ENCODE results near the gene BRI3BP. TPM values are rescaled to one million over a fixed set of nuclear protein-coding genes. Genes with fewer than 3 reads are reported as not detected.

The BRI3BP gene
- total RNA-seq, 1 experiment from 2014 or later: 19.6 TPM

DNA sequence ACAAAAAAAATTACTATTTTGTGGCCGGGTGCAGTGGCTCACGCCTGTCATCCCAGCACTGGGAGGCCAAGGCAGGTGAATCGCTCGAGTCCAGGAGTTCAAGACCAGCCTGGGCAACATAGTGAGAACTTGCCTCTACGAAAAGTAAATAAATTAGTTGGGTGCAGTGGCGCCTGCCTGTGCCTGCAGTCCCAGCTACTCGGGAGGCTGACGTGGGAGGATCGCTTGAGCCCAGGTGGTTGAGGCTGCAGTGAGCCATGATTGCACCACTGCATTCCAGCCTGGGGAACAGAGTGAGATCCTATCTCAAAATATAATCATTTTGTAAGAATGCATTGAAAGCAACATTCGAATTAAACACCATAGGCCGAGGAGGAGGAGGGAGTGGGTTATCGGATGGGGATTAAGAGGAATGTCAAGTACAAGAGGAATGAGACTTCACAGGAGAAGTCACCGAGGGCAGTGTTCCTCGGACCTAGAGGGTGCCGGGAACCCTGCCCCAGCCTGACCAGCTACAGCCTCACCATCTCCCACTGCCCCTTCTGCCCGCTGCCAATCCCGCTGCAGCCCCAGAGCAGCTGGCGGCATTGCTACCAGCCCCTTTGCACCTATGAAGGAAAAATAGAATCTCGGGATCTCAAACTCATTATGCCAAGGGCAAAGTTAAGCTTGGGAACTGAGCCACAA is 39.2 kb downstream of the BRI3BP start:
- no peaks in the 10 kb centered on the region for H3K27me3 Mint-ChIP-seq (ENCODE audit: insufficient read depth, unreplicated experiment)
- ChIA-PET CTCF (no interaction called here), POLR2A (no interaction called here)
- Histone ChIP-seq H3K36me3 (ENCODE audit: control insufficient read depth, insufficient read depth, low read length) (no peaks in the 10 kb centered on the region), H3K9me3 (no peaks in the 10 kb centered on the region), H3K27me3 (replicated peaks; ENCODE audit: control insufficient read depth, insufficient read depth, low read length) (no peaks in the 10 kb centered on the region), H3K4me1 (no peaks in the 10 kb centered on the region), H3K4me3 (ENCODE audit: low read depth, low read length) (no peak overlapping the region)
- no peaks in the 10 kb centered on the region for H3K9me3 Mint-ChIP-seq (ENCODE audit: unreplicated experiment)
- no peak overlapping the region for H3K27ac Mint-ChIP-seq (ENCODE audit: unreplicated experiment)
- no peak for TF ChIP-seq CTCF (IDR thresholded peaks at IDR 0.05; ENCODE audit: insufficient read depth in 1 of 2, low read depth in 1 of 2, low read length in 1 of 2, severe bottlenecking in 1 of 2, unreplicated experiment in 1 of 2)
- no peaks in the 10 kb centered on the region for H3K36me3 Mint-ChIP-seq (ENCODE audit: insufficient read depth, unreplicated experiment)
- BruUV-seq (replicated peaks): no TSS peak
- DNase-seq: no peak
- H3K4me3 Mint-ChIP-seq (ENCODE audit: unreplicated experiment): no peak overlapping the region
- H3K4me1 Mint-ChIP-seq (ENCODE audit: low read depth, unreplicated experiment): no peaks in the 10 kb centered on the region
- intact Hi-C loops (cut with micrococcal nuclease; ENCODE audit: unreplicated experiment): no loop called here

DNA sequence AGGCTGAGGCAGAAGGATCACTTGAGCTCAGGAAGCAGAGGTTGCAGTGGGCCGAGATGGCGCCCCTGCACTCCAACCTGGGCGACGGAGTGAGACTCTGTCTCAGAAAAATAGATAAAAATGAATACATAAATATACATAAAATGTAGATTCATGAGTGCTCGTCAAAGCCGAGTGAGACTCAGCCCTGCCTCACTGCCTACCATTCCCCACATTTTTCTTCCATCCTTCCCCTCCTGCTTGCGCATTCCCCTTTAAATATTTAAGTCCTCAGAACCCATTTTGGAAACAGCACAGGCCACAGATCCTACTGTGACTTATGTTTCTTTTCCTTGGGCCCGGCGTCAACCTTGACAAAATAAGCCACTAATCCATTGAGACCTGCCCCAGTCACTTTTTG is 39.8 kb downstream of the BRI3BP start:
- intact Hi-C loops (cut with micrococcal nuclease; ENCODE audit: unreplicated experiment): no loop called here
- H3K27me3 ChIP-seq (replicated peaks; ENCODE audit: control insufficient read depth, insufficient read depth, low read length): no peaks in the 10 kb centered on the region
- Mint-ChIP-seq H3K4me3 (ENCODE audit: unreplicated experiment) (no peak overlapping the region), H3K27me3 (ENCODE audit: insufficient read depth, unreplicated experiment) (no peaks in the 10 kb centered on the region), H3K9me3 (ENCODE audit: unreplicated experiment) (no peaks in the 10 kb centered on the region), H3K36me3 (ENCODE audit: insufficient read depth, unreplicated experiment) (no peaks in the 10 kb centered on the region), H3K4me1 (ENCODE audit: low read depth, unreplicated experiment) (no peaks in the 10 kb centered on the region), H3K27ac (ENCODE audit: unreplicated experiment) (no peak overlapping the region)
- POLR2A ChIA-PET: no interaction called here
- CTCF ChIA-PET: no interaction called here
- H3K36me3 ChIP-seq (ENCODE audit: control insufficient read depth, insufficient read depth, low read length): no peaks in the 10 kb centered on the region
- TF ChIP-seq CTCF (IDR thresholded peaks at IDR 0.05; ENCODE audit: insufficient read depth in 1 of 2, low read depth in 1 of 2, low read length in 1 of 2, severe bottlenecking in 1 of 2, unreplicated experiment in 1 of 2): no peak
- H3K4me1 ChIP-seq: no peaks in the 10 kb centered on the region
- H3K4me3 ChIP-seq (ENCODE audit: low read depth, low read length): no peak overlapping the region
- no TSS peak for BruUV-seq (replicated peaks)
- no peaks in the 10 kb centered on the region for H3K9me3 ChIP-seq
- DNase-seq: no peak

- ChIA-PET POLR2A (no interaction called here), CTCF (interaction anchor here (0.5 to 1.3 kb wide), 4 partner anchors 10 to 173 kb away, joined by 3 to 12 read pairs (median 4); no protein-coding TSS in a partner anchor)
- Histone ChIP-seq H3K36me3 (ENCODE audit: control insufficient read depth, insufficient read depth, low read length) (no peaks in the 10 kb centered on the region), H3K4me1 (no peaks in the 10 kb centered on the region), H3K9me3 (no peaks in the 10 kb centered on the region), H3K4me3 (ENCODE audit: low read depth, low read length) (no peak overlapping the region), H3K27me3 (replicated peaks; ENCODE audit: control insufficient read depth, insufficient read depth, low read length) (no peaks in the 10 kb centered on the region)
- BruUV-seq (replicated peaks): no TSS peak
- DNase-seq: peak in 1 of 2 experiments; percentile 19
- no peaks in the 10 kb centered on the region for H3K36me3 Mint-ChIP-seq (ENCODE audit: insufficient read depth, unreplicated experiment)
- H3K9me3 Mint-ChIP-seq (ENCODE audit: unreplicated experiment): no peaks in the 10 kb centered on the region
- intact Hi-C loops (cut with micrococcal nuclease; ENCODE audit: unreplicated experiment): loop anchor here (2.0 kb wide), 1 partner anchor 26 kb away; the partner anchor contains the start of gene AACS
- H3K27ac Mint-ChIP-seq (ENCODE audit: unreplicated experiment): no peak overlapping the region
- no peaks in the 10 kb centered on the region for H3K4me1 Mint-ChIP-seq (ENCODE audit: low read depth, unreplicated experiment)
- H3K27me3 Mint-ChIP-seq (ENCODE audit: insufficient read depth, unreplicated experiment): no peaks in the 10 kb centered on the region
- H3K4me3 Mint-ChIP-seq (ENCODE audit: unreplicated experiment): no peak overlapping the region
- TF ChIP-seq CTCF (IDR thresholded peaks at IDR 0.05; ENCODE audit: insufficient read depth in 1 of 2, low read depth in 1 of 2, low read length in 1 of 2, severe bottlenecking in 1 of 2, unreplicated experiment in 1 of 2): peak in 1 of 2 experiments; percentile 46
These were observed 45.7 kb downstream of the BRI3BP start for GRCh38 chr12:125038976-125039625.

Data from Caco-2 (cell line).